Superior temporal gyrus (tissue), 1 donor: ENCODE results near the gene TCL1A.
"Not testable (repeated sequence)": the region's sequence is repeated elsewhere in the genome, so short reads cannot be mapped to it uniquely, and the experiment has no call there.

ENCODE experiments used
- DNase-seq: peaks from one replicate; pipeline ENCODE4 v3.0.0-alpha.2; 2016; ENCODE audit errors: extremely low spot score

TCL1A gene, protein sequence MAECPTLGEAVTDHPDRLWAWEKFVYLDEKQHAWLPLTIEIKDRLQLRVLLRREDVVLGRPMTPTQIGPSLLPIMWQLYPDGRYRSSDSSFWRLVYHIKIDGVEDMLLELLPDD

GRCh38 chr14:95713596-95714371 lies at the start of gene TCL1A:
Gene TCL1A (minus strand): TSS chr14:95714125. CDS start chr14:95714066, 59 bp downstream.
- no peak for DNase-seq

DNA sequence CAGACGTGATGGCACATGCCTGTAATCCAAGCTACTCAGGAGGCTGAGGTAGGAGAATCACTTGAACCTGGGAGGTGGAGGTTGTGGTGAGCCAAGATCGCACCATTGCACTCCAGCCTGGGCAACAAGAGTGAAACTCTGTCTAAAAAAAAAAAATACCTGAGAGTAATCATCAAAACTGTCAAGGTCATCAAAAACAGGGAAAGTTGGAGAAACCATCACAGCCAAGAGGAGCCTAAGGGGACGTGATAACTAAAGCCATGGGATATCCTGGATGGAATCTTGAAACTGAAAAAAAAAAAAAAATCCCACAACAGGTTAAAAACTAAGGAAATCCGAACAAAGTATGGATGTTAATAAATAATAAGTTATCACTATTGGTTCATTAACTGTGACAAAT lies 49.1 kb upstream of the TCL1A start:
- not testable (repeated sequence) for DNase-seq

GRCh38 chr14:95761436-95761835 lies 47.5 kb upstream of the TCL1A start:
- no peak for DNase-seq

- no peak for DNase-seq
Measured at GRCh38 chr14:95760596-95760995, 46.7 kb upstream of the TCL1A start.

DNA sequence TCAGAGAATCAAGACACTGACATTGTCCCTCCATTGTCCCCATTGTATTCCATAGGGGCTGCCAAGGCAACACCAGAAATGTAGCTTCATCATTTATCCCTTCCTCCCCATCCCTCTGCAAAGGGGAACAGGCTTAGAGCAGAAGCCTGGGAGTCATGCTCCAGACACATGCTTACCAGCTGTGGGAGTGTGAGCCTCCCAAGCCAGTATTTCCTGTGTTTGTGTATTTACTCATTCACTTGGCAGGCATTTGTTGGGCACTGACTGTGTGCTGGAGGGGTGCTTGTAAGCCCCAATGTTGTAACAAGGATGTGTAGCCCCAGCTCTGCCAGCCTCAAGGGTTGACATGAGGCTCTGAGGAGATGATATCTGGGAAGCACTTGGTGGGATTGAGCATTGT lies 46.0 kb upstream of the TCL1A start:
- no peak for DNase-seq

GRCh38 chr14:95758331-95758730 lies 44.4 kb upstream of the TCL1A start:
- no peak for DNase-seq

GRCh38 chr14:95756751-95757150 lies 42.8 kb upstream of the TCL1A start:
- no peak for DNase-seq

DNA sequence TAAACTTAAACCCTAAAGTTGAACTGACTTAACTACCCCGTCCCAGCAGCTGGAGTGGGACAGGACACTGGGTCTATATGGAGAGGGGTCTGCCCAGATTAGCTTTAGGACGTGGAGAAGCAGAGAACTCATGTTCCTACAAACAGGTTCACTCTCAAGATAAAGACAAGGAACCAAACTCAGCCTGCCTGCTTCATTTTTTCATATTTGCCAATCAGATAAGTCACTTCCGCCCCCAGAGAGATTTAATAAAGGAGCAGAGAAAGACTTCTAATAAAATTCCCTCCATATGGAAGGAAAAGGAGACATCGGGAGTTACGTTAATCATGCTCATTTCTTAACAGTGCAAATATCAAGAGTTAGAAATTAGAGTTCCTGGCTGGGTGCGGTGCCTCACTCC lies 42.2 kb upstream of the TCL1A start:
- DNase-seq: no peak

DNA sequence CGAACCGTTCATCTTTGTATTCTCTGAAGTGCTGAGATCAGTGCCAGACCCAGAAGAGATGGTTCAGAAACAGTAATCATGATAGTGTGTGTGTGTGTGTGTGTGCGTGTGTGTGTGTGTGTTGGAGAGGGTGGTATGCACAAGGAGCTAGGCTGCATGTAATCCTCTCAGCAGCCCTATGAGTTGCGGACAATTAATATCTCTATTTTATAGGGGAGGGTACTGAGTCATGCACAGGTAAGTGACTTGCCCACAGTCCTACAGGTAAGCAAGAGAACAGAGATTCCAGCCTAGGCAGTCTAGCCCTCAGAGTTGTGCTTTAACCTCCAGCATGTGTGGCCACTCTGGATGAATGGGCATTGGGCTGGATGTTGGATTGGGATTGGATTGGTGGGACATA lies 27.9 kb upstream of the TCL1A start:
- DNase-seq: no peak

DNA sequence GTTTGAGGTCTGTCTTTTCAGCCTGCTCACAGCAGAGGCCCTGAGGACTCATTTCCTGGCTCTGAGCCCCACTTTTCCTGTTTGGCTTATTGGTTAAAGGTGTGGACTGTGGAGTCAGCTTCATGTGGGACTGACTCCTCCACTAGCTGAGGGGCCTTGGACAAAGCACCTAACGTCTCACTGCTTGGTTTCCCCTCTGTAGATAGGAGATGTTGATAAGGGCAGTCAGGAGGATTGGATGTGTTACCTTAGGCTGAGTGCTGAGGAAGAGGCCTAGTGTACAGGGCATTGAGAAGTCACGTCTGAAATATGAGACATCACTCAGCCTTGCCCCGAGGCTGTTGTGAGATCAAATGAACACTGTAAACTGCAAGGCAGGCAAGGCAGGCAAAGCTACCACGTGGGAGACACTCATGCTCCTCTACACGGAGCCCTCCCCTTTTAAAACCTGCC lies 27.1 kb upstream of the TCL1A start:
- DNase-seq: no peak

DNA sequence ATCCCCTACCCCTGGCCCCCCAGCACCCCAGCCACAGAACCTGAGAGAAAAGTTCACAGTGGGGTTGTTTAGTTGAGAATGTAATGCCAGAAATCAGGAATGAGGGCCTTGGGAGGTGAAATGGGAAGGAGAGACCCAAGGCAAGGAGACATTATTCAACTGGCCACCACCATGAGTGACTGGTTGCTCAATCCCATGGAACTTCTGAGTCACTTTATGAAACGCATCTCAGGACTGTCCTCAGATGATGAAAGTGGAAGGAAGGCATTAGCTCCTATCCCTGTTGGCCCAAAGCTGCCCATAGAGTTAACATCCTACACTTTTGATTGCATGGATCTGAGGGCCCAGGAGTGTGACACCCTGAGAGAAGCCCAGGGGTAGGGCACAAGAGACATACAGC lies 25.4 kb upstream of the TCL1A start:
- no peak for DNase-seq

DNA sequence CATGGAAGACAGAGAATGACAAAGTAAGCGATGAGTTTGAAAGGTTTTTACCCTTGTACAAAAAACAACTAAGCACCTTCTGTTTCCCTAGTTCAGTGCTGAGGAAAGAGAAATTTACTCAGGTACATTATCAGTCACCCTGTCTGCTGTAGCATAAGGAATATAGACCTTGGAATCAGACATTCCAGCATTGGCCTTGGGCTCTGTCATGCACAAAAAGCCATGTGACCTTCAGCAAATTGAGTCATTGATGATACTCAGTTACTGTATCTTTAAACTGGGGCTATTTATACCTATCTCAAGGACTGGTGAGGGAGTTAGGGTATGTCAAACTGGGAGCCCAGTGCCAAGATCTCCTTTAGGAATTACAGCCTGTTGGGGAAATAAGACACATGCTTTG lies 19.3 kb upstream of the TCL1A start:
- no peak for DNase-seq

DNA sequence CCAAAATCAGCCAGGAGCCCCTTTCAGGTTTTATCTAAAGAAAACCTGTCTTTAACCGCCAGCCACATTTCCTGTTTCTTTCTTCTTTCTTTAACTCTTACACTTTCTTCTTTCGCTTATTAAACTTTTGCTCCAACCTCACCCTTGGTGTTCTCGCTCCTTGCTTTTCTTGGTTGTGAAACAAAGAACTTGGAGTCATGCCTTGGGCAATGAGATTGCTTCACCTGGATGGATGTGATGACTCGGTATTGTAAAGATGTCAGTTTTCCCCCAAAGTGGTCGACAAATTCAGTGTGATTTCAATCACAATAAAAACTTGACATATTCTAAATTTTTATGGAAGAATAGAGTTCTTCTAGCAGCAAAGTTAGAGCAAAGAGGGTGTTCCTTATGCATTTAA lies 16.2 kb upstream of the TCL1A start:
- no peak for DNase-seq

- DNase-seq: not testable (repeated sequence)
Measured at GRCh38 chr14:95729402-95730028, 15.6 kb upstream of the TCL1A start.

DNA sequence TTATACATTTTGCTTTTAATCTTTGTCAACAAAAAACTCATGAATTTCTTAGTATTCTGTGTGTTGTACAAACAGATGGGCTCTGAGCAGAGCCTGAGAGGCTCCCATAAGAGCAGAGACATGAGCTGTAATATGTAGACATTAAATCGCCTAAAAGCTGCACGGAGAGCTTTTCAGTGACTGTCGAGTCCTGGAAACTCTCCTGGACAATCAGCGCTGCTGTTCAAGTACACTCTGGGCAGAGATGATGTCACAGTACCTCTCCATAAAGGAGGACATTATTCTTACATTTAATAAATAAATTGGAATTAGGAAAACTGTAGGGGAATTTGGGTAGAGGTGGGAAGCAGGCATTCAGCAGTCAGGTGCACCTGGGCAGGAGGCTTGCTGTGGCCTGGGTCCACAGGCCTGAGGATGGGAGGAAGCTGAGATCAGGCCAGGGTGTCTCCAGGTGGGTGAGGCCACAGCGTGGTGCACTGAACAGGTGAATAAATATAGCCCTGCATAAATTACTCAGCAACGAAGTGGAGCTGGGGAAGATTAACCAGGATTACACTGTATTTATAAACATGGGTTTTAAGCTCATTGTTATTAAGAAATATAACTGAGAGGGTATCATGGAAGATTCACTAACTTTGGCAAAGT lies 13.3 kb upstream of the TCL1A start:
- DNase-seq: no peak

DNA sequence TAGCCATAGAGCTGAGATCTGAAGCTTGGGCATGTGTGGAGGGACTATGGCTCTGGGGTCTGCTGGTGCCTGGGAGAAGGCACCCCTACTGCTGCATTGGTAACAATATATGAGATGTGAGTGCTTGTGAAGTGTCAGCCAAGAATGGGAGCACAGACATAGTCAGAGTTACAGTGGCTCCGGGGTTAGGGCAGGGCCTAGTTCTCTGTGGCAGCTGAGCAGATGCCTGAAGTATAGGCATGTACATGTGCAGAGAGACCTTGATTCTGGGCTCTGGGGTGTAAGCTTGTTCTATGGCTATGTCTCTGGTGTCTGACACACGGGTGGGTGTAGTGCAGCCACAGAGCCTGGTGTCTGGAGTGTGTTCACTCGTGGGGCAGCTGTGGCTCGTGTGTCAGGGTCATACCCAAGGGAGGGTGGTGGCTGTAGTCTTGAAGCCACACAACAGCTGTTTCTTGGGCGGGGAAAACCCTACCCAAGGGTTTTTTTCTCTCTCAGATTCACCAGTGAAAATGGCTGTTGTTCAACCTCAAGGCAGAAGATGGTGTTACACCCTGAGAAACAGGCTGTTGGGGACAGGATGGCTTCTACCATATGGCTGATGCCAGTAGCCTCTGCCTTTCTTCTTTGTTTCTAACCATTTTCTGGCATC lies 11.9 kb upstream of the TCL1A start:
- no peak for DNase-seq

DNA sequence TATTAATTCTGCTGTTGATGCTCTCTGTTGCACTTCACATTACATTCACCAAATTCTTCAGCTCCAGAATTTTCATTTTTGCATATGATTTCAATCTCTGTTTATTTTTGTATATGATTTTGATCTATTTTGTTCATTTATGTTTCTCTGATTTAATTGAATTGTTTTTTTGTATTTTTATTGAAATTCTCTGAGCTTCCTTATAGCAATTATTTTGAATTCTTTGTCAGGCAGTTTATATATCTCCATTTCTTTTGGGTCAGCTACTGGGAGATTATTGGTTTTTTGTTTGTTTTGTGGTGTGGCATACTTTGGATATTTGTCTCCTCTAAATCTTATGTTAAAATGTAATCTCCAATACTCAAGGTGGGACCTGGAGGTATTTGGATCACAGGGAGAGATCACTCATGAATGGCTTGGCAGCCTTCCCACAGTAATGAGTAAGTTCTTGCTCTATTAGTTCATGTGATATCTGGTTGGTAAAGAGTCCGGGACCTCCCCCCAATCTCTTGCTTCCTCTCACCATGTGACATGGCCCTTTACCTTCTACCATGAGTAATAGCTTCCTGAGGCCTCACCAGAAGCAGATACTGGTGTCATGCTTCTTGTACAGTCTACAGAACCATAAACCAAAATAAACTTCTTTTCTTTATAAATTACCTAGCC lies 8.7 kb upstream of the TCL1A start:
- DNase-seq: no peak

- DNase-seq: no peak
Measured at GRCh38 chr14:95712398-95712797, 1.5 kb downstream of the TCL1A start.

GRCh38 chr14:95711476-95712176 lies 2.3 kb downstream of the TCL1A start:
- no peak for DNase-seq

GRCh38 chr14:95710106-95710505 lies 3.8 kb downstream of the TCL1A start:
- no peak for DNase-seq

DNA sequence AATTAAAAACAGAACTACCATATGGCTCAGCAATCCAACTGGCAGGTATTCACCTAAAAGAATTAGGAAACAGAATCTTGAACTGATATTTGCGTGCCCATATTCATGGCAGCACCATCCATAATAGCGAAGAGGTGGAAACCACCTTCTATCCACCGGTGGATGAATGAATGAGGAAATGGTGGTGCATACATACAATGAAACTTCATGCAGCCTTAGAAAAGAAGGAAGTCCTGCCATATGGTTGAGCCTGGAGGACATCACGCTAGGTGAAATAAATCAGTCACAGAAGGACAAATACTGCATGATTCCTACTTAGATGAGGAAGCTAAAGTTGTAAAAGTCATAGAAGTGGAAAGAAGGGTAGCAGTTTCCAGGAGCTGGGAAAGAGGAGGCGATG lies 6.6 kb downstream of the TCL1A start:
- DNase-seq: no peak
